A549 (cell line): ENCODE data around the gene ZNF423. TPM values are rescaled to one million over a fixed set of nuclear protein-coding genes. Genes with fewer than 3 reads are reported as not detected.

Experiments used
- ATAC-seq, 2 experiments: fragments of 200-7000 bp in 1 of 2; fragments of >200 bp in 1 of 2; cut with Nextera tagmentation in 1 of 2; cut with Tn5 transposase in 1 of 2; 3 replicates each; pipeline versions ENCODE4 v1.8.0 to v1.9.1; 2018 to 2020; ENCODE audit warnings: mild to moderate bottlenecking in 1 of 2, moderate library complexity in 1 of 2
- CTCF ChIA-PET: fragments of 300-600 bp; sonication (Branson Sonifier 250); formaldehyde crosslinking; extraction: SDS; loops from one replicate; lab custom pipeline; 2021; ENCODE audit warnings: antibody characterized with exemption, inconsistent platforms; lab: Yijun Ruan, JAX
- POLR2A ChIA-PET: fragments of 350-600 bp; formaldehyde crosslinking; extraction: SDS; loops from one replicate; lab custom pipeline; 2021; ENCODE audit warnings: antibody characterized with exemption, inconsistent platforms; lab: Yijun Ruan, JAX
- DNase-seq, 2 experiments: peaks; one replicate each; pipeline versions ENCODE4 v3.0.0 to v3.0.0-alpha.2; 2011 to 2016; ENCODE audit warnings: low read depth in 1 of 2, low spot score in 1 of 2
- FAIRE-seq: peaks from 2 replicates; lab custom pipeline; 2011; peaks lifted over from hg19 to GRCh38; lab: Jason Lieb, UNC
- H3K27ac ChIP-seq, 2 experiments: fragments of >200 bp; sonication (Bioruptor Twin); formaldehyde crosslinking; 3 replicates each; pipeline ENCODE4 v1.5.1; 2016 to 2017
- H3K4me1 ChIP-seq: fragments of >200 bp; sonication (Bioruptor Twin); formaldehyde crosslinking; 3 replicates; pipeline ENCODE4 v1.6.1; 2016
- H3K4me2 ChIP-seq: fragments of >200 bp; sonication (Bioruptor Twin); formaldehyde crosslinking; 3 replicates; pipeline ENCODE4 v1.6.1; 2016
- H3K4me3 ChIP-seq: fragments of >200 bp; sonication (Bioruptor Twin); formaldehyde crosslinking; 3 replicates; pipeline ENCODE4 v1.5.1; 2016
- H3K9me3 ChIP-seq: fragments of >200 bp; sonication (Bioruptor Twin); formaldehyde crosslinking; 3 replicates; pipeline ENCODE4 v1.6.1; 2016
- BCL3 ChIP-seq: fragments of >200 bp; sonication (Bioruptor Twin); formaldehyde crosslinking; IDR thresholded peaks from 3 replicates; pipeline ENCODE4 v1.6.1; 2016
- CTCF ChIP-seq: fragments of >200 bp; sonication (Bioruptor Twin); formaldehyde crosslinking; IDR thresholded peaks from 3 replicates; pipeline ENCODE4 v1.5.1; 2016
- E2F6 ChIP-seq: IDR thresholded peaks from 2 replicates; pipeline ENCODE4 v1.6.1; 2012; ENCODE audit warnings: low read depth, borderline replicate concordance
- ELK1 ChIP-seq: fragments of 150-350 bp; IDR thresholded peaks from 2 replicates; pipeline ENCODE4 v1.6.1; 2014; ENCODE audit warnings: low read depth, mild to moderate bottlenecking, low read length
- EP300 ChIP-seq, 2 experiments: fragments of >200 bp; sonication (Bioruptor Twin); formaldehyde crosslinking; IDR thresholded peaks; 2 replicates in 1 of 2; 3 replicates in 1 of 2; pipeline ENCODE4 v1.6.1; 2016 to 2017
- GATA3 ChIP-seq: IDR thresholded peaks from 2 replicates; pipeline ENCODE4 v1.6.1; 2012; ENCODE audit warnings: borderline replicate concordance
- HEYL ChIP-seq: fragments of 250-450 bp; sonication (Bioruptor Pico); IDR thresholded peaks from 2 replicates; pipeline ENCODE4 v1.8.0; 2021; ENCODE audit warnings: mild to moderate bottlenecking, moderate library complexity
- HOXB13 ChIP-seq: fragments of 250-450 bp; sonication (Bioruptor Pico); IDR thresholded peaks from 2 replicates; pipeline ENCODE4 v1.5.0; 2020; ENCODE audit warnings: low read depth, mild to moderate bottlenecking, moderate library complexity
- JUNB ChIP-seq: fragments of >200 bp; sonication (Bioruptor Twin); formaldehyde crosslinking; IDR thresholded peaks from 2 replicates; pipeline ENCODE4 v1.6.1; 2016
- KDM5A ChIP-seq: fragments of 200-600 bp; sonication (generic); IDR thresholded peaks from 2 replicates; pipeline ENCODE4 v1.6.1; 2016; ENCODE audit warnings: antibody characterized with exemption, mild to moderate bottlenecking
- MAX ChIP-seq: IDR thresholded peaks from 2 replicates; pipeline ENCODE4 v1.6.1; 2012
- PBX3 ChIP-seq: IDR thresholded peaks from 2 replicates; pipeline ENCODE4 v1.6.1; 2012
- RARB ChIP-seq: fragments of 250-450 bp; sonication (Bioruptor Pico); IDR thresholded peaks from 2 replicates; pipeline ENCODE4 v1.8.0; 2021; ENCODE audit warnings: mild to moderate bottlenecking, moderate library complexity
- RCOR1 ChIP-seq: fragments of 150-350 bp; IDR thresholded peaks from 2 replicates; pipeline ENCODE4 v1.6.1; 2014; ENCODE audit warnings: antibody characterized with exemption, low read length, low read depth
- RFX5 ChIP-seq: fragments of 450-650 bp; IDR thresholded peaks from 2 replicates; pipeline ENCODE4 v1.7.1; 2014; ENCODE audit warnings: antibody characterized with exemption, mild to moderate bottlenecking, moderate library complexity
- SMC3 ChIP-seq: fragments of >200 bp; sonication (Bioruptor Twin); formaldehyde crosslinking; IDR thresholded peaks from 3 replicates; pipeline ENCODE4 v1.6.1; 2018; ENCODE audit warnings: inconsistent platforms
- TFCP2L1 ChIP-seq: fragments of 250-450 bp; sonication (Bioruptor Pico); IDR thresholded peaks from 2 replicates; pipeline ENCODE4 v1.5.0; 2021; ENCODE audit warnings: mild to moderate bottlenecking
- TP53 ChIP-seq: fragments of 250-450 bp; sonication (Bioruptor Pico); IDR thresholded peaks from 2 replicates; pipeline ENCODE4 v1.5.0; 2021; ENCODE audit warnings: mild to moderate bottlenecking, moderate library complexity
- USF2 ChIP-seq: fragments of 450-650 bp; IDR thresholded peaks from 2 replicates; pipeline ENCODE4 v1.6.1; 2014; ENCODE audit warnings: antibody characterized with exemption
- WGBS: methylation state at CpG from one replicate; pipeline ENCODE4 v1.1.6; 2017; ENCODE audit errors: missing lambda C conversion rate; 5-methylcytosine and 5-hydroxymethylcytosine counted together
- polyA plus RNA-seq, 4 experiments: library from polyadenylated mRNA; depleted of rRNA in 3 of 4; stranded (reverse); fragments of >200 nt; fragmentation: RNase III in 1 of 4; extraction: RNeasy Plus Mini Kit Qiagen cat#74134 plus additional on column Dnase treatment in 1 of 4; gene quantifications; 2 replicates in 3 of 4; 3 replicates in 1 of 4; pipeline ENCODE4 v1.2.3, GENCODE V29; 2011 to 2017

ZNF423 gene
- polyA plus RNA-seq, 2 of the 4 experiments (the other 2 are of a cell fraction) = 0.04 to 0.10 TPM

GRCh38 chr16:49635009-49635350 lies 220.9 kb downstream of the ZNF423 start:
- H3K4me3 ChIP-seq = no peak overlapping the region
- 0% methylated on average over 1 of the region's 1 CpG for WGBS
- DNase-seq (no peak), ATAC-seq (no peak), FAIRE-seq (no peak)
- TF ChIP-seq HOXB13 (CRISPR knock-in tag) = no peak
- ChIA-PET POLR2A (no interaction called here), CTCF (interaction anchor here (1.1 kb wide), 1 partner anchor 42 kb away, joined by 4 read pairs; no protein-coding TSS in a partner anchor)
- H3K9me3 ChIP-seq = no peaks in the 10 kb centered on the region
- H3K4me2 ChIP-seq = no peak overlapping the region
- no peak overlapping the region for H3K27ac ChIP-seq
- no peaks in the 10 kb centered on the region for H3K4me1 ChIP-seq

- CTCF ChIA-PET = interaction anchor here (1.1 kb wide), 1 partner anchor 42 kb away, joined by 4 read pairs; no protein-coding TSS in a partner anchor
- Histone ChIP-seq H3K27ac (no peak overlapping the region), H3K4me2 (no peak overlapping the region), H3K4me1 (no peaks in the 10 kb centered on the region), H3K4me3 (no peak overlapping the region), H3K9me3 (no peaks in the 10 kb centered on the region)
- no peak for DNase-seq
- POLR2A ChIA-PET = no interaction called here
- WGBS = 5% methylated on average over 10 of the region's 10 CpGs
- no peak for ATAC-seq
- FAIRE-seq = no peak
- no peak for TF ChIP-seq E2F6
- no peak for TF ChIP-seq BCL3
- TF ChIP-seq KDM5A = no peak
- no peak for TF ChIP-seq HOXB13 (CRISPR knock-in tag)
Measured at GRCh38 chr16:49634235-49635008, 221.5 kb downstream of the ZNF423 start.

- H3K4me2 ChIP-seq = no peak overlapping the region
- TF ChIP-seq RARB (no peak), MAX (no peak), JUNB (no peak), PBX3 (no peak), HEYL (CRISPR knock-in tag) (no peak), TP53 (CRISPR knock-in tag) (no peak), RCOR1 (no peak), USF2 (no peak), GATA3 (no peak), EP300 (IDR thresholded peaks at IDR 0.05) (no peak), E2F6 (no peak), SMC3 (no peak), RFX5 (no peak), CTCF (no peak), TFCP2L1 (CRISPR knock-in tag) (no peak), ELK1 (no peak)
- no peak for FAIRE-seq
- ATAC-seq = no peak
- CTCF ChIA-PET = no interaction called here
- no peak for DNase-seq
- POLR2A ChIA-PET = no interaction called here
- no peak overlapping the region for H3K4me3 ChIP-seq
- no peaks in the 10 kb centered on the region for H3K4me1 ChIP-seq
- no peaks in the 10 kb centered on the region for H3K9me3 ChIP-seq
- H3K27ac ChIP-seq = no peak overlapping the region
- 0% methylated on average over 3 of the region's 4 CpGs for WGBS
Measured at GRCh38 chr16:49632795-49633184, 223.1 kb downstream of the ZNF423 start.
